Measurements from ENCODE around the gene ADAM33. TPM values are rescaled to one million over a fixed set of nuclear protein-coding genes. Genes with fewer than 3 reads are reported as not detected.

ADAM33 gene
- total and polyA plus RNA-seq, 2 of the 13 experiments (the other 11 are each of a cell fraction or from before 2014, with no cell fraction given): not detected

- Histone ChIP-seq H3K9ac (ENCODE audit: insufficient read depth, low read depth, low read length) (no peak overlapping the region), H3K9me3 (ENCODE audit: low read length) (no peaks in the 10 kb centered on the region), H2AFZ (ENCODE audit: low read length) (no peak overlapping the region), H4K20me1 (ENCODE audit: insufficient read depth, low read length) (no peaks in the 10 kb centered on the region; the same call in 1 of the 2 replicates), H3K27ac (ENCODE audit: extremely low read length, insufficient read depth, low read length) (no peak overlapping the region), H3K4me2 (ENCODE audit: low read depth, low read length) (no peak overlapping the region), H3K79me2 (ENCODE audit: insufficient read depth, low read length) (no peaks in the 10 kb centered on the region), H3K27me3 (ENCODE audit: control insufficient read depth in 1 of 2, insufficient read depth in 2 of 2, low read length in 2 of 2) (peaks cover 17 to 66% of the 10 kb centered on the region in 2 experiments), H3K36me3 (replicated peaks in 1 of 2; ENCODE audit: control insufficient read depth in 1 of 2, insufficient read depth in 2 of 2, low read length in 2 of 2) (no peaks in the 10 kb centered on the region), H3K4me3 (replicated peaks in 1 of 3; ENCODE audit: insufficient read depth in 1 of 3, low read depth in 2 of 3, low read length in 3 of 3) (no peak overlapping the region), H3K4me1 (ENCODE audit: insufficient read depth, low read length) (no peaks in the 10 kb centered on the region)
- no TSS peak for BruUV-seq (replicated peaks)
- ATAC-seq: peak; percentile 47
- CTCF ChIA-PET (ENCODE audit: low intra/inter-chr PET ratio, low total read pairs): no interaction called here
- in situ Hi-C loops (cut with HindIII; ENCODE audit: extremely low pct_ligation_motif_present, low pct_unique_long_range_greater_than_20kb) (no loop called here), intact Hi-C loops (cut with micrococcal nuclease; ENCODE audit: unreplicated experiment) (no loop called here)
- FAIRE-seq: peak; percentile 80
- peak; percentile 44 for DNase-seq (ENCODE audit: low spot score)
- WGBS (ENCODE audit: low lambda C conversion rate): 31% methylated on average over 2 of the region's 2 CpGs
- POLR2A ChIA-PET: no interaction called here
- TF ChIP-seq ZNF33B (CRISPR knock-in tag; IDR thresholded peaks at IDR 0.05): no peak
- no peak for TF ChIP-seq TGIF2 (CRISPR knock-in tag; IDR thresholded peaks at IDR 0.05)
- TF ChIP-seq NFYB (CRISPR knock-in tag; IDR thresholded peaks at IDR 0.05): peak; percentile 96
- TF ChIP-seq, protein P1, sequence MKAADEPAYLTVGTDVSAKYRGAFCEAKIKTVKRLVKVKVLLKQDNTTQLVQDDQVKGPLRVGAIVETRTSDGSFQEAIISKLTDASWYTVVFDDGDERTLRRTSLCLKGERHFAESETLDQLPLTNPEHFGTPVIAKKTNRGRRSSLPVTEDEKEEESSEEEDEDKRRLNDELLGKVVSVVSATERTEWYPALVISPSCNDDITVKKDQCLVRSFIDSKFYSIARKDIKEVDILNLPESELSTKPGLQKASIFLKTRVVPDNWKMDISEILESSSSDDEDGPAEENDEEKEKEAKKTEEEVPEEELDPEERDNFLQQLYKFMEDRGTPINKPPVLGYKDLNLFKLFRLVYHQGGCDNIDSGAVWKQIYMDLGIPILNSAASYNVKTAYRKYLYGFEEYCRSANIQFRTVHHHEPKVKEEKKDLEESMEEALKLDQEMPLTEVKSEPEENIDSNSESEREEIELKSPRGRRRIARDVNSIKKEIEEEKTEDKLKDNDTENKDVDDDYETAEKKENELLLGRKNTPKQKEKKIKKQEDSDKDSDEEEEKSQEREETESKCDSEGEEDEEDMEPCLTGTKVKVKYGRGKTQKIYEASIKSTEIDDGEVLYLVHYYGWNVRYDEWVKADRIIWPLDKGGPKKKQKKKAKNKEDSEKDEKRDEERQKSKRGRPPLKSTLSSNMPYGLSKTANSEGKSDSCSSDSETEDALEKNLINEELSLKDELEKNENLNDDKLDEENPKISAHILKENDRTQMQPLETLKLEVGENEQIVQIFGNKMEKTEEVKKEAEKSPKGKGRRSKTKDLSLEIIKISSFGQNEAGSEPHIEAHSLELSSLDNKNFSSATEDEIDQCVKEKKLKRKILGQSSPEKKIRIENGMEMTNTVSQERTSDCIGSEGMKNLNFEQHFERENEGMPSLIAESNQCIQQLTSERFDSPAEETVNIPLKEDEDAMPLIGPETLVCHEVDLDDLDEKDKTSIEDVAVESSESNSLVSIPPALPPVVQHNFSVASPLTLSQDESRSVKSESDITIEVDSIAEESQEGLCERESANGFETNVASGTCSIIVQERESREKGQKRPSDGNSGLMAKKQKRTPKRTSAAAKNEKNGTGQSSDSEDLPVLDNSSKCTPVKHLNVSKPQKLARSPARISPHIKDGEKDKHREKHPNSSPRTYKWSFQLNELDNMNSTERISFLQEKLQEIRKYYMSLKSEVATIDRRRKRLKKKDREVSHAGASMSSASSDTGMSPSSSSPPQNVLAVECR (CRISPR knock-in tag; IDR thresholded peaks at IDR 0.05; ENCODE audit: borderline replicate concordance): no peak
- TF ChIP-seq ZNF101 (CRISPR knock-in tag; IDR thresholded peaks at IDR 0.05; ENCODE audit: borderline replicate concordance, low read depth): no peak
- TF ChIP-seq TBL1XR1 (IDR thresholded peaks at IDR 0.05; ENCODE audit: borderline replicate concordance, low read length, partially characterized antibody): no peak
- no peak for TF ChIP-seq ZNF546 (CRISPR knock-in tag; conservative IDR thresholded peaks at IDR 0.05)
- TF ChIP-seq ZMYM3 (CRISPR knock-in tag; IDR thresholded peaks at IDR 0.05): no peak
- TF ChIP-seq ELF1 (CRISPR knock-in tag; IDR thresholded peaks at IDR 0.05): peak; percentile 29; the same call in 1 of the 2 replicates
- TF ChIP-seq, protein P2, sequence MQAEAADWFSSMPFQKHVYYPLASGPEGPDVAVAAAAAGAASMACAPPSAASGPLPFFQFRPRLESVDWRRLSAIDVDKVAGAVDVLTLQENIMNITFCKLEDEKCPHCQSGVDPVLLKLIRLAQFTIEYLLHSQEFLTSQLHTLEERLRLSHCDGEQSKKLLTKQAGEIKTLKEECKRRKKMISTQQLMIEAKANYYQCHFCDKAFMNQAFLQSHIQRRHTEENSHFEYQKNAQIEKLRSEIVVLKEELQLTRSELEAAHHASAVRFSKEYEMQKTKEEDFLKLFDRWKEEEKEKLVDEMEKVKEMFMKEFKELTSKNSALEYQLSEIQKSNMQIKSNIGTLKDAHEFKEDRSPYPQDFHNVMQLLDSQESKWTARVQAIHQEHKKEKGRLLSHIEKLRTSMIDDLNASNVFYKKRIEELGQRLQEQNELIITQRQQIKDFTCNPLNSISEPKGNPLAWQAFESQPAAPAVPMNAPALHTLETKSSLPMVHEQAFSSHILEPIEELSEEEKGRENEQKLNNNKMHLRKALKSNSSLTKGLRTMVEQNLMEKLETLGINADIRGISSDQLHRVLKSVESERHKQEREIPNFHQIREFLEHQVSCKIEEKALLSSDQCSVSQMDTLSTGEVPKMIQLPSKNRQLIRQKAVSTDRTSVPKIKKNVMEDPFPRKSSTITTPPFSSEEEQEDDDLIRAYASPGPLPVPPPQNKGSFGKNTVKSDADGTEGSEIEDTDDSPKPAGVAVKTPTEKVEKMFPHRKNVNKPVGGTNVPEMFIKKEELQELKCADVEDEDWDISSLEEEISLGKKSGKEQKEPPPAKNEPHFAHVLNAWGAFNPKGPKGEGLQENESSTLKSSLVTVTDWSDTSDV (CRISPR knock-in tag; IDR thresholded peaks at IDR 0.05): no peak
- TF ChIP-seq WIZ (CRISPR knock-in tag; IDR thresholded peaks at IDR 0.05): no peak
- no peak for TF ChIP-seq ZNF350 (CRISPR knock-in tag; IDR thresholded peaks at IDR 0.05; ENCODE audit: borderline replicate concordance, low read depth)
- TF ChIP-seq, protein P3, sequence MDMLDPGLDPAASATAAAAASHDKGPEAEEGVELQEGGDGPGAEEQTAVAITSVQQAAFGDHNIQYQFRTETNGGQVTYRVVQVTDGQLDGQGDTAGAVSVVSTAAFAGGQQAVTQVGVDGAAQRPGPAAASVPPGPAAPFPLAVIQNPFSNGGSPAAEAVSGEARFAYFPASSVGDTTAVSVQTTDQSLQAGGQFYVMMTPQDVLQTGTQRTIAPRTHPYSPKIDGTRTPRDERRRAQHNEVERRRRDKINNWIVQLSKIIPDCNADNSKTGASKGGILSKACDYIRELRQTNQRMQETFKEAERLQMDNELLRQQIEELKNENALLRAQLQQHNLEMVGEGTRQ (IDR thresholded peaks at IDR 0.05; ENCODE audit: low read depth, low read length): peak; percentile 74
- TF ChIP-seq, protein P3 (CRISPR knock-in tag; IDR thresholded peaks at IDR 0.05; ENCODE audit: borderline replicate concordance): peak; percentile 88; the same call in 1 of the 2 replicates
- TF ChIP-seq ZNF589 (CRISPR knock-in tag; conservative IDR thresholded peaks at IDR 0.05): no peak
Observed at GRCh38 chr20:3687655-3688054, 5.8 kb upstream of the ADAM33 start.
